Measurements from ENCODE around the gene WT1. TPM values are rescaled to one million over a fixed set of nuclear protein-coding genes. Genes with fewer than 3 reads are reported as not detected.

WT1 gene
- total RNA-seq, 1 donor from 2014 or later: not detected

GRCh38 chr11:32427616-32427934 is 7.8 kb downstream of the WT1 start:
- Histone ChIP-seq H3K79me2 (ENCODE audit: low read depth) (no peaks in the 10 kb centered on the region), H3K4me2 (peak overlapping the region; percentile 78)
- DNase-seq (ENCODE audit: low spot score): no peak

DNA sequence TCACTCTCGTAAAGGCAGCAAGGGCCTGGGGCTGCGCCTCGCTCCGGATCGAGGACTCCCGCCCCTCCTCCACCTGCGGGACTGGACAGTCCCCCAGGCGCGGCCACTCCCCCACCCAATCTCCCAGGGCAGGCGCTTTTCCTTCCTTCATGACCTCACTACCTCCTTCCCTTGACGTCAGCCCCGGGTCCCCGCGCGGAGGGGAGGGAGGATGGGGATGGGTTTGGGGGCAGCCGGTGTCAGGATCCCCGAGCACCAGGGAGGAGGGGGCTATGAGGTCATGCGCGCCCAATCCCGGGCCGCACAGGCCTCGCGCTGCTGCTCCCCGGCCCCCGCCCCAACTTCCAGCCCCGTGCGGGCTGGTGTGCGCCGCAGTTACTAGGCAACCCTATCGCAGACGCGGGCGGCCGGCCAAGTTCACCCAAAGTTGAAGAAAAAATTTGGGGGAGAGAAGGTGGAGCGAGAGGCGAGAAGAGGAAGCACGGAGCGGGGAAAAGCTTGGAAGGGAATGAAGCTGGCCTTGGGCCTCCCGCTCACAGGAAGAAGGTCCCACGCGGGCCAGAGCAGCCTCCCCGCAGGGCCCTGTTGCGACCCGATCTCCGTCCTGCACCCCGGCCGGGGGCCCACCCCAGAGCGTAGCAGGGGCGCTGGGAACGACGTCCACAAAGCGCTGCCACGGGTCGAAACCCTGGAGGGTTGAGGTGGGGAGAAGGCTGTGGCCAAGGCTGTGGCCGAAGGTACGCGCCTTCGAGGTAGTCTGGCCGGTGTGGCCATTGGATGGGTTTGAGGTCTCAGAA is 8.3 kb downstream of the WT1 start:
- no peaks in the 10 kb centered on the region for H3K9me3 ChIP-seq (ENCODE audit: low read depth)
- TF ChIP-seq CTCF (IDR thresholded peaks at IDR 0.05): no peak
- TF ChIP-seq EZH2 (IDR thresholded peaks at IDR 0.05): peak; percentile 96
- peak; percentile 89 for TF ChIP-seq EZH2phosphoT487 (IDR thresholded peaks at IDR 0.05)
- no peaks in the 10 kb centered on the region for H3K36me3 ChIP-seq
- H3K4me2 ChIP-seq: peak overlapping the region; percentile 78
- no peak overlapping the region for H3K27ac ChIP-seq
- no peak overlapping the region for H3K27ac Mint-ChIP-seq
- H4K20me1 ChIP-seq (ENCODE audit: low read depth): peaks cover 64% of the 10 kb centered on the region
- H3K36me3 Mint-ChIP-seq: no peaks in the 10 kb centered on the region
- H3K79me2 ChIP-seq (ENCODE audit: low read depth): no peaks in the 10 kb centered on the region
- H3K27me3 ChIP-seq: peaks cover 100% of the 10 kb centered on the region
- H3K4me3 ChIP-seq: peak overlapping the region; percentile 47
- peaks cover 94% of the 10 kb centered on the region for H3K27me3 Mint-ChIP-seq (ENCODE audit: insufficient read depth, low read depth)
- peak overlapping the region; percentile 79 for H3K4me3 Mint-ChIP-seq
- H3K4me1 Mint-ChIP-seq: peaks cover 11% of the 10 kb centered on the region
- no peak overlapping the region for H2AFZ ChIP-seq (replicated peaks)
- H3K4me1 ChIP-seq: peaks cover 6% of the 10 kb centered on the region
- H3K9me3 Mint-ChIP-seq: no peaks in the 10 kb centered on the region
- peak; percentile 70 for DNase-seq (ENCODE audit: low spot score)
- H3F3A ChIP-seq (ENCODE audit: low read depth): peaks cover 9% of the 10 kb centered on the region
- H3K9ac ChIP-seq: no peak overlapping the region

More at GRCh38 chr11:32427616-32427934, 7.8 kb downstream of the WT1 start:
- H3K9me3 ChIP-seq (ENCODE audit: low read depth): no peaks in the 10 kb centered on the region
- no peak overlapping the region for H2AFZ ChIP-seq (replicated peaks)
- TF ChIP-seq EZH2 (IDR thresholded peaks at IDR 0.05): peak; percentile 91
- no peak for TF ChIP-seq CTCF (IDR thresholded peaks at IDR 0.05)
- peak; percentile 77 for TF ChIP-seq EZH2phosphoT487 (IDR thresholded peaks at IDR 0.05)
- peaks cover 6% of the 10 kb centered on the region for H3K4me1 ChIP-seq
- Mint-ChIP-seq H3K27me3 (ENCODE audit: insufficient read depth, low read depth) (peaks cover 96% of the 10 kb centered on the region), H3K9me3 (peaks cover under 1% of the 10 kb centered on the region), H3K27ac (no peak overlapping the region), H3K4me3 (peak overlapping the region; percentile 28), H3K36me3 (no peaks in the 10 kb centered on the region), H3K4me1 (peaks cover 11% of the 10 kb centered on the region)
- peaks cover 9% of the 10 kb centered on the region for H3F3A ChIP-seq (ENCODE audit: low read depth)
- no peak overlapping the region for H3K9ac ChIP-seq
- peaks cover 100% of the 10 kb centered on the region for H3K27me3 ChIP-seq
- no peak overlapping the region for H3K27ac ChIP-seq
- no peaks in the 10 kb centered on the region for H3K36me3 ChIP-seq
- H3K4me3 ChIP-seq: peak overlapping the region; percentile 47
- peaks cover 70% of the 10 kb centered on the region for H4K20me1 ChIP-seq (ENCODE audit: low read depth)

GRCh38 chr11:32426192-32426591 is 9.1 kb downstream of the WT1 start:
- Histone ChIP-seq H4K20me1 (ENCODE audit: low read depth) (peaks cover 56% of the 10 kb centered on the region), H3K4me3 (peak overlapping the region; percentile 47), H3K9ac (no peak overlapping the region), H3K4me2 (peak overlapping the region; percentile 78), H3K79me2 (ENCODE audit: low read depth) (no peaks in the 10 kb centered on the region), H3K4me1 (peaks cover 6% of the 10 kb centered on the region), H2AFZ (replicated peaks) (no peak overlapping the region), H3F3A (ENCODE audit: low read depth) (peaks cover 9% of the 10 kb centered on the region), H3K27me3 (peaks cover 100% of the 10 kb centered on the region), H3K9me3 (ENCODE audit: low read depth) (no peaks in the 10 kb centered on the region), H3K36me3 (no peaks in the 10 kb centered on the region), H3K27ac (no peak overlapping the region)
- Mint-ChIP-seq H3K4me1 (peaks cover 9% of the 10 kb centered on the region), H3K9me3 (no peaks in the 10 kb centered on the region), H3K27ac (no peak overlapping the region), H3K27me3 (ENCODE audit: insufficient read depth, low read depth) (peaks cover 87% of the 10 kb centered on the region), H3K36me3 (no peaks in the 10 kb centered on the region), H3K4me3 (peak overlapping the region; percentile 79)
- peak; percentile 25 for TF ChIP-seq CTCF (IDR thresholded peaks at IDR 0.05)
- TF ChIP-seq EZH2 (IDR thresholded peaks at IDR 0.05): no peak
- no peak for TF ChIP-seq EZH2phosphoT487 (IDR thresholded peaks at IDR 0.05)
- peak; percentile 30 for DNase-seq (ENCODE audit: low spot score)
